Sigmoid colon (tissue), 7 donors: ENCODE data around the gene TMEM63B. TPM values are rescaled to one million over a fixed set of nuclear protein-coding genes. Genes with fewer than 3 reads are reported as not detected.
"Not testable (repeated sequence)": the region's sequence is repeated elsewhere in the genome, so short reads cannot be mapped to it uniquely, and the experiment has no call there.

Experiments used
- DNase-seq: peaks from one replicate; pipeline ENCODE4 v3.0.0-alpha.2; 2019
- H3K27ac ChIP-seq, 4 donors: fragments of 200-600 bp; sonication (generic); one replicate each; pipeline ENCODE4 v1.5.1; 2016 to 2019; ENCODE audit warnings: mild to moderate bottlenecking in 1 of 4
- H3K27me3 ChIP-seq, 3 donors: fragments of 200-600 bp; sonication (generic); one replicate each; pipeline ENCODE4 v1.5.1; 2019; ENCODE audit warnings: mild to moderate bottlenecking in 1 of 3
- H3K36me3 ChIP-seq, 4 donors: fragments of 200-600 bp; sonication (generic); one replicate each; pipeline ENCODE4 v1.5.1; 2016 to 2019
- H3K4me1 ChIP-seq, 4 donors: fragments of 200-600 bp; sonication (generic); one replicate each; pipeline ENCODE4 v1.5.1; 2017 to 2019
- H3K4me3 ChIP-seq, 4 donors: fragments of 200-600 bp; sonication (generic); one replicate each; pipeline ENCODE4 v1.5.1; 2017 to 2019; ENCODE audit warnings: mild to moderate bottlenecking in 2 of 4, moderate library complexity in 1 of 4
- H3K9me3 ChIP-seq, 4 donors: fragments of 200-600 bp in 3 of 4; sonication (generic) in 3 of 4; one replicate each; pipeline versions ENCODE4 v1.5.1 to v1.6.1; 2013 to 2019
- EP300 ChIP-seq, 4 donors: sonication (generic); formaldehyde crosslinking; IDR thresholded peaks; one replicate each; pipeline ENCODE4 v1.6.1; 2017; ENCODE audit warnings: antibody characterized with exemption in 4 of 4
- POLR2A ChIP-seq, 2 donors: fragments of 450-650 bp; IDR thresholded peaks; one replicate each; pipeline ENCODE4 v1.6.1; 2016; ENCODE audit warnings: antibody characterized with exemption in 2 of 2, mild to moderate bottlenecking in 2 of 2, moderate library complexity in 2 of 2
- POLR2AphosphoS5 ChIP-seq, 4 donors: sonication (generic); formaldehyde crosslinking; IDR thresholded peaks; one replicate each; pipeline ENCODE4 v1.6.1; 2017; ENCODE audit warnings: antibody characterized with exemption in 4 of 4
- WGBS, 2 donors: extraction: QIAGEN DNeasy Blood & Tissue Kit; methylation state at CpG; one replicate each; pipeline ENCODE4 v1.1.7; 2013; 5-methylcytosine and 5-hydroxymethylcytosine counted together
- intact Hi-C: fragments of 100-400 bp; cut with DNase I; formaldehyde crosslinking; loops from one replicate; pipeline ENCODE4 v1.15.1; 2023
- polyA plus RNA-seq, 3 donors: library from polyadenylated mRNA; stranded (reverse); fragments of 200-250 nt; gene quantifications; one replicate each; pipeline ENCODE4 v1.2.3, GENCODE V29; 2013
- total RNA-seq, 4 donors: library from RNA; depleted of rRNA; stranded (reverse); fragments of >200 nt; gene quantifications; one replicate each; pipeline ENCODE4 v1.1.0, GENCODE V29; 2016
- TF ChIP-seq, protein P1 (sequence below), 4 experiments: fragments of 450-650 bp in 3 of 4; fragments of 200-600 bp in 1 of 4; IDR thresholded peaks; one replicate each; pipeline ENCODE4 v1.5.1; 2016 to 2019; ENCODE audit warnings: antibody characterized with exemption in 4 of 4, mild to moderate bottlenecking in 3 of 4, moderate library complexity in 2 of 4
- donor health status: healthy with polysubstance abuse.
- donor health status: Bipolar disorder and iron deficiency.
- donor health status: healthy.

The TMEM63B gene
- total and polyA plus RNA-seq, 7 donors = 9.0 to 48.5 (median 14.6) TPM

DNA sequence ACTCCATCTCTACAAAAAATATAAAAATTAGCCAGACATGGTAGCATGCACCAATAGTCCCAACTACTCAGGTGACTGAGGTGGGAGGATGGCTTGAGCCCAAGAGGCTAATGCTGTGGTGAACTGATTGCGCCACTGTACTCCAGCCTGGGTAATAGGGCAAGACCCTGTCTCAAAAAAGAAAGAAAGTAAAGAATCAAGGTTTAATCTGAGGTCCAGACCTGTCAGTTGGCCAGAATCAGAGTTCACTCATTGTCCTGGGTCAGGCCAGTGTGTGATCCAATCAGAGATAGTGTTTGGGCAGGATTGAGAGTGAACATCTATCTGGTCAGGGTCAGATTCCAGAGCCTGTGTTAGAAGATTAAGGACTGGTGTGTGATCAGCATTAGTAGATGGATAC is 15.5 kb downstream of the TMEM63B start:
- TF ChIP-seq POLR2AphosphoS5 (IDR thresholded peaks at IDR 0.05) = no peak
- TF ChIP-seq POLR2A (IDR thresholded peaks at IDR 0.05) = no peak
- TF ChIP-seq EP300 (IDR thresholded peaks at IDR 0.05) = no peak
- TF ChIP-seq, protein P1, sequence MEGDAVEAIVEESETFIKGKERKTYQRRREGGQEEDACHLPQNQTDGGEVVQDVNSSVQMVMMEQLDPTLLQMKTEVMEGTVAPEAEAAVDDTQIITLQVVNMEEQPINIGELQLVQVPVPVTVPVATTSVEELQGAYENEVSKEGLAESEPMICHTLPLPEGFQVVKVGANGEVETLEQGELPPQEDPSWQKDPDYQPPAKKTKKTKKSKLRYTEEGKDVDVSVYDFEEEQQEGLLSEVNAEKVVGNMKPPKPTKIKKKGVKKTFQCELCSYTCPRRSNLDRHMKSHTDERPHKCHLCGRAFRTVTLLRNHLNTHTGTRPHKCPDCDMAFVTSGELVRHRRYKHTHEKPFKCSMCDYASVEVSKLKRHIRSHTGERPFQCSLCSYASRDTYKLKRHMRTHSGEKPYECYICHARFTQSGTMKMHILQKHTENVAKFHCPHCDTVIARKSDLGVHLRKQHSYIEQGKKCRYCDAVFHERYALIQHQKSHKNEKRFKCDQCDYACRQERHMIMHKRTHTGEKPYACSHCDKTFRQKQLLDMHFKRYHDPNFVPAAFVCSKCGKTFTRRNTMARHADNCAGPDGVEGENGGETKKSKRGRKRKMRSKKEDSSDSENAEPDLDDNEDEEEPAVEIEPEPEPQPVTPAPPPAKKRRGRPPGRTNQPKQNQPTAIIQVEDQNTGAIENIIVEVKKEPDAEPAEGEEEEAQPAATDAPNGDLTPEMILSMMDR (IDR thresholded peaks at IDR 0.05) = no peak
- Histone ChIP-seq H3K4me3 (no peak overlapping the region), H3K27ac (no peak overlapping the region), H3K36me3 (peaks cover 7 to 83% (median 31%) of the 10 kb centered on the region in 4 donors), H3K27me3 (no peaks in the 10 kb centered on the region), H3K9me3 (no peaks in the 10 kb centered on the region), H3K4me1 (no peaks in the 10 kb centered on the region)
- 97 to 99% methylated on average over 1 of the region's 1 CpG for WGBS, 2 donors
- DNase-seq = no peak
- intact Hi-C loops = no loop called here

DNA sequence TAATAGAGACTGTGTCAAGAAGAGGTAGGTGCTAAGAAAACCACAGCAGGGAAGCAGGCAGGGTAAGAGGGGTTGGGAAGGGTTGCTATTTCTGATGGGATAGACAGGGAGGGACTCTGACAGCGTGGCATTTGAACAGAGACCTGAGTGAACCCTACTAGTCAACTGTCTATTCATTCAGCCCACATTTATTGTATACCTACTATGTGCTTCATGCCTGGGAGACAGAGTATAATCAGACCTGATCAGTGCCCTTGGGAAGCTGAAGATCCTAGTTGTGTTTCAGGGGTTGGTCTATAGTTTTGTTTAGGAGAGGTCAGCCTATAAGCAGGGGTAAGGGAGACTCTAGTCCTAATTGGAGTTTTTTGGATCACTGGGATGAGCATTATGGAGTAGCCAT is 16.4 kb downstream of the TMEM63B start:
- no peak overlapping the region for H3K4me3 ChIP-seq
- peaks cover 7 to 85% (median 35%) of the 10 kb centered on the region in 4 donors for H3K36me3 ChIP-seq
- intact Hi-C loops = no loop called here
- H3K27ac ChIP-seq = no peak overlapping the region
- WGBS, 2 donors = 89 to 95% methylated on average over 1 of the region's 1 CpG
- TF ChIP-seq EP300 (IDR thresholded peaks at IDR 0.05) (no peak), POLR2AphosphoS5 (IDR thresholded peaks at IDR 0.05) (no peak), POLR2A (IDR thresholded peaks at IDR 0.05) (no peak)
- TF ChIP-seq, protein P1 (IDR thresholded peaks at IDR 0.05) = no peak
- no peak for DNase-seq
- no peaks in the 10 kb centered on the region for H3K9me3 ChIP-seq
- H3K4me1 ChIP-seq = no peaks in the 10 kb centered on the region
- H3K27me3 ChIP-seq = no peaks in the 10 kb centered on the region

DNA sequence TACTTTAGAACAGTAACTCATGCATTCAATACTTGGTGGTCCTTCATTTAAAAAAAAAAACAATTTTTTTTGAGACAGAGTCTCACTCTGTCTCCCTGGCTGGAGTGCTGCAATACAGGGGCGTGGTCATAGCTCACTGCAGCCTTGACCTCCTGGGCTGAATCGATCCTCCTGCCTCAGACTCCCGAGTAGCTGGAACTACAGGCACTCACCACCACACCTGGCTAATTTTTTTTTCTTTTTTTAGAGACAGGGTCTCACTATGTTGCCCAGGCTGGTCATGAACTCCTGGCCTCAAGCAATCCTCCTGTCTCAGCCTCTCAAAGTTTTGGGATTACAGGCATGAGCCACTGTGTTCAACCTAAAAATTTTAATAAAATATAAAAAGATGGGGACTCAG is 17.2 kb downstream of the TMEM63B start:
- 56 to 86% methylated on average over 3 of the region's 3 CpGs for WGBS, 2 donors
- H3K27ac ChIP-seq, intact Hi-C loops, H3K4me1 ChIP-seq, H3K27me3 ChIP-seq, H3K9me3 ChIP-seq, H3K4me3 ChIP-seq, DNase-seq: not testable (repeated sequence)
- peaks cover 7 to 90% (median 36%) of the 10 kb centered on the region in 4 donors for H3K36me3 ChIP-seq

DNA sequence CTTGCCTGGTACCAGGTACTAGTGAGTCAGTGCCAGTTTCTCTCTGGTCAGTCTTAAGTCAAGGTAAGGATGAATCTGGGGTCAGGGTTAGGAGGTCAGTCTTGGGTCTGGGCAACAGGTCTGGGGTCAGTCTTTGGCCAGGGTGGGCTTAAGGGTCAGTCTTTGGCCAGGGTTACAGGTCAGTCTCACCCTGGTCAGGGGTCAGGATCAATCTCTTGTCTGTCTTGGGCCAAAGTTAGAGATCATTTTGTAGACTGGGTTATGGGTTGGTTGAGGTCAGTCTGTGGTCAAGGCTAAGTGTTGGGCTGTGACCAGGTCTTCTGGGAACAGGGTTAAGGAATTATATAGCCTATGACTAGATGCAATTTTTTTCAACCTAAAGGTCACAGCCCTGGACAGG is 18.5 kb downstream of the TMEM63B start:
- intact Hi-C loops = no loop called here
- H3K4me1 ChIP-seq = no peaks in the 10 kb centered on the region
- DNase-seq = no peak
- H3K9me3 ChIP-seq = no peaks in the 10 kb centered on the region
- H3K27ac ChIP-seq = no peak overlapping the region
- TF ChIP-seq POLR2A (IDR thresholded peaks at IDR 0.05) (no peak), EP300 (IDR thresholded peaks at IDR 0.05) (no peak), POLR2AphosphoS5 (IDR thresholded peaks at IDR 0.05) (no peak)
- TF ChIP-seq, protein P1 (IDR thresholded peaks at IDR 0.05) = no peak
- H3K4me3 ChIP-seq = no peak overlapping the region
- no peaks in the 10 kb centered on the region for H3K27me3 ChIP-seq
- peaks cover 0 to 87% (median 26%) of the 10 kb centered on the region in 4 donors for H3K36me3 ChIP-seq

DNA sequence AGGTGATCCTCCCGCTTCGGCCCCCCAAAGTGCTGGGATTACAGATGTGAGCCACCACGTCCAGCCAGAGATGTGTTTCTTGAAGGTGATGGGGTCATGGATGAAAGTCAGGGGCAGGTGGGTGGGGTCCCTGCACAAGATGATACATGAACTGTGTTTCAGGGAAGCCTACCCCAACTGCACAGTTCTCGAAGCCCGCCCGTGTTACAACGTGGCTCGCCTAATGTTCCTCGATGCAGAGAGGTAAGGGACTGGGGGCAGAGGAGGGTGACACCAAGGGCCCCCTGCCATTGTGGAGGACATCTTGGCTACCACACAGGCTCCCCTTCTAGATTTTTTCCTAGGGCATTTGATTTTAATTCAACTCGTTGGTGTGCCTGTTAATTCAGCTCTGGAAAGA is 19.3 kb downstream of the TMEM63B start:
- Histone ChIP-seq H3K27me3 (no peaks in the 10 kb centered on the region), H3K36me3 (peaks cover 0 to 79% (median 21%) of the 10 kb centered on the region in 4 donors), H3K9me3 (no peaks in the 10 kb centered on the region), H3K4me1 (peaks cover 0 to 3% (median 1%) of the 10 kb centered on the region in 4 donors), H3K4me3 (no peak overlapping the region), H3K27ac (no peak overlapping the region)
- intact Hi-C loops = no loop called here
- no peak for DNase-seq
- TF ChIP-seq, protein P1 (IDR thresholded peaks at IDR 0.05) = no peak
- TF ChIP-seq POLR2A (IDR thresholded peaks at IDR 0.05) (no peak), EP300 (IDR thresholded peaks at IDR 0.05) (no peak), POLR2AphosphoS5 (IDR thresholded peaks at IDR 0.05) (no peak)
- WGBS, 2 donors = 93 to 94% methylated on average over 10 of the region's 10 CpGs
